Measurements from ENCODE around the gene ZMYND12.

ZMYND12 gene

GRCh38 chr1:42442662-42443061 lies 13.2 kb downstream of the ZMYND12 start:
- DNase-seq (ENCODE audit: extremely low read depth, low read depth) = no peak
- no peak for TF ChIP-seq CTCF (IDR thresholded peaks at IDR 0.05; ENCODE audit: low read depth, low read length)

GRCh38 chr1:42439940-42440339 lies 15.9 kb downstream of the ZMYND12 start:
- TF ChIP-seq CTCF (IDR thresholded peaks at IDR 0.05; ENCODE audit: low read depth, low read length) = no peak
- no peak for DNase-seq (ENCODE audit: extremely low read depth, low read depth)

GRCh38 chr1:42434340-42434739 lies 21.5 kb downstream of the ZMYND12 start:
- no peak for TF ChIP-seq CTCF (IDR thresholded peaks at IDR 0.05; ENCODE audit: low read depth, low read length)
- DNase-seq (ENCODE audit: extremely low read depth, low read depth) = no peak

GRCh38 chr1:42433369-42433768 lies 22.5 kb downstream of the ZMYND12 start:
- TF ChIP-seq CTCF (IDR thresholded peaks at IDR 0.05; ENCODE audit: low read depth, low read length) = no peak
- no peak for DNase-seq (ENCODE audit: extremely low read depth, low read depth)

- TF ChIP-seq CTCF (IDR thresholded peaks at IDR 0.05; ENCODE audit: low read depth, low read length) = no peak
- no peak for DNase-seq (ENCODE audit: extremely low read depth, low read depth)
These were observed 23.1 kb downstream of the ZMYND12 start for GRCh38 chr1:42432714-42433113.

GRCh38 chr1:42431514-42431913 lies 24.3 kb downstream of the ZMYND12 start:
- no peak for DNase-seq (ENCODE audit: extremely low read depth, low read depth)
- no peak for TF ChIP-seq CTCF (IDR thresholded peaks at IDR 0.05; ENCODE audit: low read depth, low read length)

GRCh38 chr1:42430286-42431135 lies 25.3 kb downstream of the ZMYND12 start:
- DNase-seq (ENCODE audit: extremely low read depth, low read depth) = no peak
- TF ChIP-seq CTCF (IDR thresholded peaks at IDR 0.05; ENCODE audit: low read depth, low read length) = no peak
